HCT116 (cell line): ENCODE data around the gene SCN2B. TPM values are rescaled to one million over a fixed set of nuclear protein-coding genes. Genes with fewer than 3 reads are reported as not detected.

Source experiments
- ATAC-seq: fragments of 200-7000 bp; cut with Tn5 transposase; 2 replicates; pipeline ENCODE4 v1.9.1; 2020; ENCODE audit warnings: mild to moderate bottlenecking, moderate library complexity
- BruUV-seq: library from RNA; stranded (reverse); fragments of 400-500 nt; replicated peaks from 2 replicates; lab custom pipeline; 2021; lab: Mats Ljungman, UMichigan
- CTCF ChIA-PET: fragments of 300-600 bp; sonication (Branson Sonifier 250); formaldehyde crosslinking; loops from one replicate; lab custom pipeline; 2021; ENCODE audit warnings: antibody characterized with exemption; lab: Charles Lee
- POLR2A ChIA-PET: fragments of 300-600, 350-600 bp; sonication (Branson Sonifier 250); formaldehyde crosslinking; loops from one replicate; lab custom pipeline; 2021; ENCODE audit warnings: antibody characterized with exemption; lab: Charles Lee
- RAD21 ChIA-PET, 2 experiments: fragments of 300-600 bp; sonication (Branson Sonifier 250); formaldehyde crosslinking; loops; one replicate each; lab custom pipeline; 2023; ENCODE audit warnings: low total read pairs in 2 of 2; ENCODE audit not compliant: uncharacterized antibody in 2 of 2, unreplicated experiment in 2 of 2, low non-redundant PET in 1 of 2; lab: Charles Lee
- DNase-seq: peaks from one replicate; pipeline ENCODE4 v3.0.0-alpha.2; 2010; ENCODE audit warnings: low read depth, low spot score
- H2AFZ ChIP-seq: fragments of 200-600 bp; shearing (Covaris generic), sonication (generic); 2 replicates; pipeline ENCODE4 v1.6.1; 2017; ENCODE audit warnings: low read depth, mixed run types, mixed read lengths, antibody characterized with exemption, low read length; ENCODE audit not compliant: poor library complexity, severe bottlenecking
- H3K27ac ChIP-seq: 2 replicates; pipeline ENCODE4 v1.5.1; 2012; ENCODE audit warnings: low read depth, low read length
- H3K27me3 ChIP-seq: fragments of 200-600 bp; sonication (generic); 2 replicates; pipeline ENCODE4 v1.6.1; 2016; ENCODE audit warnings: mixed run types, low read length, mixed read lengths; ENCODE audit not compliant: insufficient read depth
- H3K36me3 ChIP-seq, 2 experiments: fragments of 200-500 bp in 1 of 2; fragments of 200-600 bp in 1 of 2; sonication (Bioruptor generic) in 1 of 2; sonication (generic) in 1 of 2; 2 replicates each; pipeline versions ENCODE4 v1.5.1 to v1.6.1; 2014 to 2016; ENCODE audit warnings: low read length in 2 of 2, inconsistent platforms in 1 of 2, mixed read lengths in 1 of 2, mixed run types in 1 of 2; ENCODE audit not compliant: insufficient read depth in 2 of 2, control insufficient read depth in 1 of 2
- H3K4me1 ChIP-seq, 2 experiments: fragments of 200-600 bp in 1 of 2; sonication (generic) in 1 of 2; 2 replicates each; pipeline versions ENCODE4 v1.5.1 to v1.6.1; 2012 to 2017; ENCODE audit warnings: low read length in 2 of 2, inconsistent platforms in 1 of 2, mild to moderate bottlenecking in 1 of 2, mixed read lengths in 1 of 2, mixed run types in 1 of 2, moderate library complexity in 1 of 2; ENCODE audit not compliant: insufficient read depth in 2 of 2, control insufficient read depth in 1 of 2
- H3K4me2 ChIP-seq: fragments of 200-600 bp; sonication (generic); 2 replicates; pipeline ENCODE4 v1.6.1; 2017; ENCODE audit warnings: mixed run types, low read length, mixed read lengths
- H3K4me3 ChIP-seq, 2 experiments: fragments of 200-600 bp in 1 of 2; sonication (generic) in 1 of 2; replicated peaks in 1 of 2; 2 replicates each; pipeline ENCODE4 v1.5.1; 2011 to 2016; ENCODE audit warnings: low read length in 2 of 2, control low read depth in 1 of 2, low read depth in 1 of 2, mild to moderate bottlenecking in 1 of 2, mixed read lengths in 1 of 2, mixed run types in 1 of 2
- H3K79me2 ChIP-seq: fragments of 200-600 bp; sonication (generic); 2 replicates; pipeline ENCODE4 v1.6.1; 2017; ENCODE audit warnings: mild to moderate bottlenecking, mixed run types, low read length, moderate library complexity, mixed read lengths; ENCODE audit not compliant: insufficient read depth
- H3K9ac ChIP-seq: fragments of 200-600 bp; sonication (generic); 2 replicates; pipeline ENCODE4 v1.6.1; 2016; ENCODE audit warnings: low read length, mixed read lengths
- H3K9me2 ChIP-seq: fragments of 200-600 bp; sonication (generic), shearing (Covaris generic); 2 replicates; pipeline ENCODE4 v1.6.1; 2017; ENCODE audit warnings: mixed run types, mild to moderate bottlenecking, moderate library complexity; ENCODE audit not compliant: insufficient read depth
- H3K9me3 ChIP-seq, 2 experiments: fragments of 200-500 bp in 1 of 2; fragments of 200-600 bp in 1 of 2; sonication (Bioruptor generic) in 1 of 2; sonication (generic) in 1 of 2; 2 replicates each; pipeline ENCODE4 v1.6.1; 2014 to 2017; ENCODE audit warnings: low read length in 2 of 2, mixed read lengths in 2 of 2, inconsistent platforms in 1 of 2, low read depth in 1 of 2, mild to moderate bottlenecking in 1 of 2, mixed run types in 1 of 2, moderate library complexity in 1 of 2; ENCODE audit not compliant: control insufficient read depth in 1 of 2, insufficient read depth in 1 of 2
- H4K20me1 ChIP-seq: fragments of 200-600 bp; sonication (generic), shearing (Covaris generic); 2 replicates; pipeline ENCODE4 v1.6.1; 2017; ENCODE audit warnings: mixed run types, mild to moderate bottlenecking, moderate library complexity; ENCODE audit not compliant: insufficient read depth
- CBX3 ChIP-seq: IDR thresholded peaks from 2 replicates; pipeline ENCODE4 v1.6.1; 2012; ENCODE audit warnings: low read depth
- FOSL1 ChIP-seq: IDR thresholded peaks from 2 replicates; pipeline ENCODE4 v1.6.1; 2012; ENCODE audit warnings: low read depth
- JUND ChIP-seq: IDR thresholded peaks from 2 replicates; pipeline ENCODE4 v1.6.1; 2012
- POLR2A ChIP-seq: IDR thresholded peaks from 2 replicates; pipeline ENCODE4 v1.7.0; 2011; ENCODE audit warnings: borderline replicate concordance; ENCODE audit not compliant: insufficient read depth, insufficient read length; ENCODE audit errors: extremely low read depth
- REST ChIP-seq: IDR thresholded peaks from 2 replicates; pipeline ENCODE4 v1.6.1; 2012; ENCODE audit warnings: low read depth
- TCF7L2 ChIP-seq: IDR thresholded peaks from 2 replicates; pipeline ENCODE4 v1.7.0; 2011; ENCODE audit warnings: borderline replicate concordance, inconsistent platforms; ENCODE audit not compliant: insufficient read depth, insufficient read length; ENCODE audit errors: extremely low read depth
- intact Hi-C: fragments of 100-400 bp; cut with micrococcal nuclease; formaldehyde crosslinking; loops from 2 replicates; pipeline ENCODE4 v1.10.0; 2022
- total RNA-seq: library from RNA; stranded (reverse); gene quantifications from one replicate; pipeline ENCODE4 v1.2.1, GENCODE V29; 2021; ENCODE audit not compliant: unreplicated experiment

The SCN2B gene
- total RNA-seq, 1 experiment from 2014 or later = not detected

GRCh38 chr11:118221419-118221818 lies 45.0 kb upstream of the SCN2B start:
- CTCF ChIA-PET = no interaction called here
- intact Hi-C loops = no loop called here

DNA sequence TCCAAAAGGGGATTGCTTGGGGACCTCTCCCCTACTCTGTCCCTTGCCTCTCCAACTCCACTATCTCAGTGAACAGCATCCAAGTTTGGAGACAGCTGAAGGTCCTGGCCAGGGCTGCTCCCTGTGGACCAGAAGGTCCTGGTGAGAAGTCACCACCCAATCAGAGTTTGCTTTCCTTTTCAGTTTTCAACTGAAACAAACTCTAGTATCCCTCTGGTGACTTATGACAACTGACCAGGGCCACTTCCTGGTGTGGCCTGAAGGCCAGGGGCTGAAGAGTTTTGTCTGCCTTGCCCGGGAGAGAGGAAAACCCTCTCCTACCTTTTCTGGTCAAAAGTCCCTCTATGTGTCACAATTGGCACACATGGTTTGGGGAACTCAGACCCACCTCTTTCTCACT lies 43.3 kb upstream of the SCN2B start:
- ChIA-PET RAD21 (no interaction called here), POLR2A (no interaction called here), CTCF (no interaction called here)
- ATAC-seq = no peak
- Histone ChIP-seq H3K9ac (no peak overlapping the region), H3K4me1 (no peaks in the 10 kb centered on the region), H3K9me3 (no peaks in the 10 kb centered on the region), H4K20me1 (no peaks in the 10 kb centered on the region), H3K36me3 (no peaks in the 10 kb centered on the region), H3K4me3 (no peak overlapping the region), H3K9me2 (no peaks in the 10 kb centered on the region), H2AFZ (no peak overlapping the region), H3K79me2 (no peaks in the 10 kb centered on the region), H3K27ac (no peak overlapping the region), H3K4me2 (no peak overlapping the region), H3K27me3 (no peaks in the 10 kb centered on the region; the same call in 1 of the 2 replicates)
- no peak for TF ChIP-seq FOSL1
- no peak for TF ChIP-seq JUND
- no peak for TF ChIP-seq CBX3
- no peak for TF ChIP-seq REST
- TF ChIP-seq POLR2A = no peak
- DNase-seq = no peak
- no TSS peak for BruUV-seq
- intact Hi-C loops = no loop called here

More at GRCh38 chr11:118221419-118221818, 45.0 kb upstream of the SCN2B start:
- Histone ChIP-seq H3K27me3 (no peaks in the 10 kb centered on the region; the same call in 1 of the 2 replicates), H3K79me2 (no peaks in the 10 kb centered on the region), H3K36me3 (no peaks in the 10 kb centered on the region), H2AFZ (no peak overlapping the region), H3K9me3 (no peaks in the 10 kb centered on the region), H3K4me1 (no peaks in the 10 kb centered on the region), H3K9ac (no peak overlapping the region), H3K4me2 (no peak overlapping the region), H3K9me2 (no peaks in the 10 kb centered on the region), H3K27ac (no peak overlapping the region), H3K4me3 (no peak overlapping the region), H4K20me1 (no peaks in the 10 kb centered on the region)
- ATAC-seq = no peak
- POLR2A ChIA-PET = no interaction called here
- BruUV-seq = no TSS peak
- no peak for TF ChIP-seq TCF7L2
- RAD21 ChIA-PET = no interaction called here
- no peak for DNase-seq
